ENCODE data around the gene ZBTB18. TPM values are rescaled to one million over a fixed set of nuclear protein-coding genes. Genes with fewer than 3 reads are reported as not detected.

ZBTB18 gene
- total and polyA plus RNA-seq, 2 of the 4 experiments (the other 2 are of a cell fraction), result 10.0 to 16.0 TPM

GRCh38 chr1:244065960-244066388 lies 14.9 kb downstream of the ZBTB18 start:
- ATAC-seq (ENCODE audit: low read depth), result peak; percentile 81
- POLR2A ChIA-PET (ENCODE audit: unreplicated experiment), result no interaction called here
- CTCF ChIA-PET, result interaction anchor here (0.6 to 0.7 kb wide), 2 partner anchors 14 to 352 kb away, joined by 3 read pairs; no protein-coding TSS in a partner anchor

More at GRCh38 chr1:244065960-244066388, 14.9 kb downstream of the ZBTB18 start:
- H3K27me3 ChIP-seq (ENCODE audit: control insufficient read depth, insufficient read depth, low read length), result no peaks in the 10 kb centered on the region
- H4K8ac ChIP-seq (ENCODE audit: low read depth in 2 of 2, low read length in 2 of 2), result no peak overlapping the region
- no peak overlapping the region for H4K5ac ChIP-seq (ENCODE audit: low read depth, low read length)
- no peak overlapping the region for H3K4ac ChIP-seq (ENCODE audit: low read depth, low read length)
- no peak overlapping the region for H3K4me3 ChIP-seq (ENCODE audit: insufficient read depth, low read depth, low read length)
- in situ Hi-C loops (cut with MboI; ENCODE audit: low sequenced_read_pairs) (loop anchor here (25.0 kb wide), 1 partner anchor 196 kb away; no protein-coding TSS in a partner anchor), dilution Hi-C loops (cut with HindIII; ENCODE audit: low sequenced_read_pairs, unreplicated experiment) (no loop called here), intact Hi-C loops (cut with micrococcal nuclease) (no loop called here)
- H3K36me3 ChIP-seq (ENCODE audit: control insufficient read depth, insufficient read depth, low read length), result no peaks in the 10 kb centered on the region
- H2AK5ac ChIP-seq (ENCODE audit: low read depth, low read length), result no peak overlapping the region
- no TSS peak for BruUV-seq (replicated peaks)
- TF ChIP-seq CEBPB (IDR thresholded peaks at IDR 0.05; ENCODE audit: low read depth, low read length) (peak; percentile 93), NFE2L2 (IDR thresholded peaks at IDR 0.05; ENCODE audit: low read depth, low read length) (no peak)
- no peak overlapping the region for H3K56ac ChIP-seq (ENCODE audit: extremely low read depth, insufficient read depth, low read length)
- no peak overlapping the region for H2AFZ ChIP-seq (replicated peaks; ENCODE audit: low read length, poor library complexity)
- H3K18ac ChIP-seq (ENCODE audit: low read depth, low read length), result no peak overlapping the region
- no peak overlapping the region for H4K91ac ChIP-seq (ENCODE audit: insufficient read depth, low read depth, low read length)
- no peak overlapping the region for H2AK9ac ChIP-seq (replicated peaks; ENCODE audit: low read depth, low read length, poor library complexity)
- H2BK20ac ChIP-seq (ENCODE audit: low read depth, low read length), result no peak overlapping the region
- H3K14ac ChIP-seq (replicated peaks; ENCODE audit: low read depth, low read length), result no peak overlapping the region
- no peaks in the 10 kb centered on the region for H3K79me1 ChIP-seq (ENCODE audit: low read depth in 1 of 2, low read length in 2 of 2)
- no peak overlapping the region for H2BK5ac ChIP-seq (ENCODE audit: low read depth, low read length, poor library complexity, severe bottlenecking)
- 0 out of 2 replicates have a peak, but pooled peaks cover 2% of the 10 kb centered on the region for H3K9me1 ChIP-seq (ENCODE audit: insufficient read depth, low read length)
- no peak overlapping the region for H2BK120ac ChIP-seq (ENCODE audit: low read depth, low read length)
- no CpG with 5 or more reads among the region's 4 CpGs for WGBS, 2 experiments (ENCODE audit: extremely low coverage in 2 of 2, insufficient read length in 1 of 2)
- no peaks in the 10 kb centered on the region for H4K20me1 ChIP-seq (ENCODE audit: insufficient read depth, low read length)
- H2BK15ac ChIP-seq (ENCODE audit: low read depth, low read length), result no peak overlapping the region
- no peak overlapping the region for H3K23ac ChIP-seq (ENCODE audit: low read depth, low read length)
- no peak overlapping the region for H3K27ac ChIP-seq (ENCODE audit: insufficient read depth, low read length)
- no peak overlapping the region for H3K4me2 ChIP-seq (ENCODE audit: low read depth, low read length)
- no peak overlapping the region for H3K9ac ChIP-seq (ENCODE audit: low read depth, low read length)
- no peaks in the 10 kb centered on the region for H3K9me3 ChIP-seq (ENCODE audit: control insufficient read depth, insufficient read depth, low read length)
- peak; percentile 84 for DNase-seq
- H3K4me1 ChIP-seq (ENCODE audit: control insufficient read depth, insufficient read depth, low read length), result peaks cover 7% of the 10 kb centered on the region

Measured in IMR-90 (cell line).